ENCODE measurements around the gene HNMT. TPM values are rescaled to one million over a fixed set of nuclear protein-coding genes. Genes with fewer than 3 reads are reported as not detected.
"Not testable (repeated sequence)": the region's sequence is repeated elsewhere in the genome, so short reads cannot be mapped to it uniquely, and the experiment has no call there.

HNMT gene
- total RNA-seq, 2 donors from 2014 or later: 37.5 to 68.3 TPM

DNA sequence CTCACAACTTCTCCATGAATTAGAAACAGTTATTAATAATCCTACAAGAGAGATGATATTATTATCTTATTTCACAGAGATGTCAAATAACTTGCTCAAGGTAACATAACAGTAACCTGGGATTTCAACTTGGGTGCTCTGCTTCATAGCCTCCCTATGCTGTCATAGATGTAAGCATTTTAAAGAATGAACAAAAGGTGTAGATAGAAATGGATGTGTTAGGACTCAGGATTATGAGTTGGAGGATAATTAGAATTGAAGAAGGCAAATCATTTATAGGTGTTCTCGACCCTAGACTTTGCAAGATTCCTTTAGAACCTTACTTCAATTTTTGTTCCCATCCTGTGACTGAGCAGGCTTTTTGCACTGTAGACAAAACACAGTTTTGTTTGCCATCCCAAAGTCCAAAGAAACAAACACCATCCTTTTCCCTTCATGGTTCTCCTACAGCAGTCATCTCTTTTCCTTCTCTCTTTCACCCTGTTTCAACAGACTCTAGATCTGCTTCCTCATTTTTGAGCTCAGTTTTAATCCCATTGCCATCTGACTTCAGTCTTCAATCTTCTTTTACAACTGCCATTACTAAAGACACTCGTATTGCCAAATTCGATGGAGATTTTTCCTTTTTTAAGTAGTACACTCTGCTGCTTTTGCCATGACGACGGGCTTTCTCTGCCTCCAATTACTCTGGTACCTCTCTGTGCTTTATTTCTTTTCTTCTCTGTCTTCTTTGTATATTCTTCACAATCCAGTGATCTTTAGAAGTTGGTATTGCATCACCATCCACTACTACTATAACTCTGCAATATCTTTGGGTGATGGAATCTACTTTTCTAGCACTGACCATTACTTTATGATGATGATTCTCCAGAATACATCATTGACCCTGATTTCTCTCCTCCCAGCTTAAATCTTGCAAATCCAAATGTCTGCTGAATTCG, 4.5 kb downstream of the HNMT start:
- intact Hi-C loops (cut with DNase I): no loop called here
- DNase-seq (ENCODE audit: low spot score): no peak

DNA sequence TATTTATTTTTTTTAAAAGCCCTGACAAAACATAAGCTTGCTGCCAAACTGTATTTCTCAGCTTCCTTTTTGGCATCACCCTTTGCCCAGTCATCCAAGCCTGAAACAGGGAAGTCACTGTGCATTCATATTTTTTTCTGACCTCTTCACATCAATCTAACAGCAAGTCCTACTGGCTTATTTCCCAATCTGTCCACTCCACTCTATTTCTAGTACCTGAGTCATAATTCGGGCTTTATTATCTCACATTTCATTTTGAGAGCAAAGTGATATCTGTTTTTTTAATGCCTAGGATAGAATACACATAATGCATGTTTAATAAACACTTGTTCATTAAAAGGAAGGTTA, 5.1 kb downstream of the HNMT start:
- intact Hi-C loops (cut with DNase I): no loop called here
- DNase-seq (ENCODE audit: low spot score): no peak

DNA sequence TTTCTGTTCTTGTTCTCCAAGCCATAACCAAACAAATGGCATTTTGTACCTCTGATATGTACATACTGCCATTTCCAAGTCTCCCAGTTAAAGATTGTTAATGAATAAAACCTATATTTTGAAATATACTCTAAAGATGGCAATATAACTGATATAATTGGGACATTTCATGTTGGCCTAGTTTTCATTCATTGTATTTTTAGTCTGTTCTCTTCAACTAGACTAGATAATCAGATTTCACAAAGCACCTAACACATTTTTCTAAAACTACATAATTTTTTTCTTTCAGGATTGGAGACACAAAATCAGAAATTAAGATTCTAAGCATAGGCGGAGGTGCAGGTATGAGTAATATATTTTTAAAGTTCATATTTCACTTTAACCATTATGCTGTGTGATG, 5.6 kb downstream of the HNMT start:
- intact Hi-C loops (cut with DNase I): no loop called here
- DNase-seq (ENCODE audit: low spot score): no peak

DNA sequence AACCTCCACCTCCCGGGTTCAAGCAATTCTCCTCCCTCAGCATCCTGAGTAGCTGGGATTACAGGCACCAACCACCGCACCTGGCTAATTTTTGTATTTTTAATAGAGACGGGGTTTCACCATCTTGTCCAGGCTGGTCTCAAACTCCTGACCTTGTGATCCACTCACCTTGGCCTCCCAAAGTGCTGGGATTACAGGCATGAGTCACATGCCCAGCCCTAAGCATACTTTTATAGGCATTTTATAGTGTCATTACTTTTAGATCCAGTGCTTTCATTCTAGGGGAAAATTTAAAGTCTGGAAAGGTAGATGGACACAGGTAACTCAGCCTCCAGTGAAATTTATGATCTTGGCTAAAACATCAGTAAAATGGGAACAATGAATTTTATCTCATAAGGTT, 7.0 kb downstream of the HNMT start:
- DNase-seq (ENCODE audit: low spot score); intact Hi-C loops (cut with DNase I): not testable (repeated sequence)

DNA sequence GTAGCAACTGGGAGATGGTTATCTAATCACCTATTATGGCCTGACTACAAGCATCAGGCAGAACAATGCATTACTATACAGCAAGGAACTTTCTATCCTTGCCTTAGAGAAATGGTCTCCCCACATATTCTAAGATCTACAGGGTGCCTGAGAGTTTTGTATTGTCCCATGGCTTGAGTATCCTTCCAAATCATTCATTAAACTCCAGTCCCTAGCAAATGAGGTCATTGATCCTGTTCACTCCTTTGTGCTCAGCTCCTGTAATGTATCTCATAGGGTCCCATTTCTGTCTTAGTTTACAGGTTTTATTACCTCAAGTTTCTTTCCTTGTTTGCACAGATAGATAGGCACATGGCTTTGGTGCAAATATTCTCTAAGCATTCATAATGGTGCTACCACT, 9.0 kb downstream of the HNMT start:
- DNase-seq (ENCODE audit: low spot score): no peak
- intact Hi-C loops (cut with DNase I): no loop called here

DNA sequence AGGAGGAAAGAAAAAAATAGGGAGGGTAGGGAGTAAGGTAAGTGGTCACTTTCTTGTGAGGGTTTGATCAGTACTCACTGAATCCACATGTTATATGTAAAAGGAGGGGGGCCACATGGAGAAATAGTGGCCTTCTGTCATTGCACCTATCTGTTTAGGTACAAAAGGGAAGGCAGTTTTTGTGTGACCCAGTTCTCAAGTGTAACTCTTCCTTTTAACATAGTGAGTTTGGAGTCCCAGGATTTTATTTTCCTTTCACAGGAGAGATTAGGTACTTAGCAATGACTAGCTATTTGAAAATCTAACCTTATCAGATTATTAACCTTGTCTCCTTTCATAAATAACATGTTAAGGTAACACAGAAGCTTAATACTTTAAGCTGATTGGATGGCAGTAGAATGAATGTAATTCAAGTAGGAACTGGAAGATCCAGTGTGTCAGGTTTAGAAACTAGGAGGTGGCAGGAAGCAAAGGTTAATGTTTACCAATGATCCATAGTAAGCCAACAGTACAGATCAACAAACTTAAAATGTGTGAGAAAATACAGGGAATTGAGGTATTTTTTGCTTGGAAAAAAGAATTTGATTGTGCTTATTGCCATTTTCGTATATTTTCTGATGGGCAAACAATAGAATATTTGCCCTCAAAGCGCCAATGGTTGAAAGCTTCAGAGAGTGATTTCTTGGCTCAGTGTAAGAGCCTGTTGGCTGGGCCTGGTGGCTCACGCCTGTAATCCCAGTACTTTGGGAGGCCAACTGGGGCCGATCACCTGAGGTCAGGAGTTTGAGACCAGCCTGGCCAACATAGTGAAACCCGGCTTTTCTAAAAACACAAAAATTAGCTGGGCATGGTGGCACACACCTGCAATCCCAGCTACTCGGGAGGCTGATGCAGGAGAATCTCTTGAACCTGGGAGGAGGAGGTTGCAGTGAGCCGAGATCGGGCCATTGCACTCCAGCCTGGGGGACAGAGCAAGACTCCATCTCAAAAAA, 11.3 kb downstream of the HNMT start:
- intact Hi-C loops (cut with DNase I): no loop called here
- DNase-seq (ENCODE audit: low spot score): no peak

DNA sequence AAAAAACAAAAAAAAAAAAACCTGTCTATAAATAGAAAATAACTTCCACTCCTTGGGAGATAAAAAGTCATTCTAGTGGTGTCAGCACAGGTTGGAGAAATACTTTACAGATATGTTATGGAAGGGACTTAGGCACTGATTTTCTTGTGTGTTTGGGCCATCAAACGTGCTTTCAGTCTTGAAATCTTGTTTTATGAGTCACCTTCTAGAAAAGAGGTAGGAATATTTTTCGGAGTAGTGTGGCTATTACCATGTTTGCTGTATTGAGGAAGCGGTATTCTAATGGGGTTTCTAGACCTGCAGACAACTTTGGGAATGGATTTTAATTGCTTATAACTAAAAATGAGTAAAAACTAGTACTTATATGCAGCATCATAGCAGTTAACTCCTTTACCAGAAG, 12.0 kb downstream of the HNMT start:
- intact Hi-C loops (cut with DNase I): no loop called here
- DNase-seq (ENCODE audit: low spot score): no peak

DNA sequence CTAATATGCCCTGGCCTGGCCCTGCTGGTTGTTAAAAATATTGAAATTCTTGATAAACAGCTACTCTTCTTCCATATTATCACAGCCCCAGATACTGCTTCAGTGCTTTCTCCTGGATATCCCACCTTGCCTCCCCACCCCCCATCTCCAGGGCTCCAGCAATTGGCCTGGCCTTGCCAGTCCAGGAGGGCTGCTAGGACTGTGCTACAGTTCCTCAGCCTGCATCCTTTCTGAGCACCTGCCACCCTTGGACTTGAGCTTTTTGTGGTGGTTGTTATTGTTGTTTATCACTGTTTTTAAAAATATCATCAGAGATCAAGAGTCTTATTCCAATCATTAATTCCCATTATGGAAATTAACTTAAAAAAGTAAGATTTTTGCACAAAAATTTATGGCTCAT, 13.5 kb downstream of the HNMT start:
- intact Hi-C loops (cut with DNase I): no loop called here
- no peak for DNase-seq (ENCODE audit: low spot score)

DNA sequence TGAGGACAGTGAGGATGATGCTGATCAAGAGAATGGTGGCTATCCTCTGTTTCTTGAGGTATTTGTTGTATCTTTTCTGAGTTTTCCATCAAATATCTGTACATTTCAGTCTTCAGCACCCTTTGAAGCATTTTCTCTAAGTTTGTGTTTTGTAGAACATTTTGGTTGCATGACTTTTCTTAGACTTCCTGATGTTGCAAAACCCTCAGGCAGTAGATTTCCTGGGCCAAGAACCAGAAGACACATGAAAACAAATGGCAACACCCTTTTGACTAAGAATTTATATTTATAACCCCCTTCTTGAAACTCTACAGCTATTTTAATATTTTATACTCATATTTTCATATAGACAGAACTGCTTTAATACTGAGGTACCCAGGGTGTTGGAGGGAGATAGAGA, 16.2 kb downstream of the HNMT start:
- DNase-seq (ENCODE audit: low spot score): no peak
- intact Hi-C loops (cut with DNase I): no loop called here

DNA sequence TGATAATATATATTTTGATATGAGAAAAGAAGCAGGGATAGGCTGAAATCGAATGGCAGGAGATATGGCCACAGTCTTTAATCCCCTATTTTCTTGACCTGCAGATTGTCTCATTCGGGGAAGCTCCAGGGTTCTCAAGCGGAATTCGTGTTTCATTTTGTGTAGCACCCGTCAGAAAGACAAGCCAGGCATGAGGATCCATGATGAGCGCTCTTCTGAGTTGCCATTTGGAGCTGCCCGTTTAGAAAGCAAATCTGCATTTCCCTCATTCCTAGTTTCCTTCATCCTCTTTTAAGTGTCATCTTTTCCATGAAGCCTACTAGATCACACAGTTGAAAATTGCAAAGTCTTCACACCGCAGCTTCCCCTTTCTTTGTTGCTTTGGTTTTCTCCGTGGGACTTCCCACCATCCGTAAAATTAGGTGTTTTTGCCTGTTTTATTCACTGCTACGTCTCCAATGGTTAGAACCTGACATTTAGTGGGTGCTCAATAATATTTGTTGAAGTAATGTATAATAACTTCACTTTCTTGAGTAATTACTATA, 16.9 kb downstream of the HNMT start:
- intact Hi-C loops (cut with DNase I): no loop called here
- no peak for DNase-seq (ENCODE audit: low spot score)

DNA sequence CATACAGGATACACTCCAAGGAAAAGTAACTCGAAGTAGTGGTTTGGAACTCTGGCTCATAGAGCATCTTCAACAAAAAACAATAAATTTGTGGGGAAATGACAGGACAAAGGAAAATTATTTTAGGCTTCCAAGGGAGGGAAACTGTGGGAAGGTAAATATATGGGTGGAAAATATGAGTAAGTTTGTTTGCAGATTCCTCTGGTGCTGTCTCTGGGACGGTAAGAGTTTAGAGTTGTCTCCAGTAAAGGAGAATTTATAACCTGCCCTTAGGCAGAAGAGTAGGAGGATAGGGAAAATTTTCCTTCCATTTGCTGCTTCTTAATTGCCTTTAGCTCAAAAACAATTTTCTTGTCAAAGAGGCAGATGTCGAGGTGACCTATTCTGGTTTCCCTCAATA, 19.3 kb downstream of the HNMT start:
- intact Hi-C loops (cut with DNase I): loop anchor here in 1 of 2 donors (2.0 kb wide), 1 partner anchor 17 kb away; no protein-coding TSS in a partner anchor
- DNase-seq (ENCODE audit: low spot score): no peak

DNA sequence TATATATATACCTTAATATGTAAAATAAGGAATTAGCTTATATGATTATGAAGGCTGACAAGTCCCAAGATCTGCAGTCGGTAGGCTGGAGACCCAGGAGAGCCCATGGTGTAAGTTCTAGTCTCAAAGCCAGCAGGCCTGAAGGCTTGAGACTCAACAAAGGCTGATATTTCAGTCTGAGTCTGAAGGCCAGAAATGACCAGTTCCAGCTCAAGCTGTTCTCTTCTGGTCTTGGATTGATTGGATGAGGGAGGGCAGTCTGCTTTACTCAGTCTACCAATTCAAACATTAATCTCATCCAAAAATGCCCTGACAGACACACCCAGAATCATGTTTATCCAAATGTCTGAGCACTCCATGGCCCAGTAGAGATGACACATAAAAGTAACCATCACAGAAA, 22.0 kb downstream of the HNMT start:
- intact Hi-C loops (cut with DNase I): no loop called here
- no peak for DNase-seq (ENCODE audit: low spot score)

DNA sequence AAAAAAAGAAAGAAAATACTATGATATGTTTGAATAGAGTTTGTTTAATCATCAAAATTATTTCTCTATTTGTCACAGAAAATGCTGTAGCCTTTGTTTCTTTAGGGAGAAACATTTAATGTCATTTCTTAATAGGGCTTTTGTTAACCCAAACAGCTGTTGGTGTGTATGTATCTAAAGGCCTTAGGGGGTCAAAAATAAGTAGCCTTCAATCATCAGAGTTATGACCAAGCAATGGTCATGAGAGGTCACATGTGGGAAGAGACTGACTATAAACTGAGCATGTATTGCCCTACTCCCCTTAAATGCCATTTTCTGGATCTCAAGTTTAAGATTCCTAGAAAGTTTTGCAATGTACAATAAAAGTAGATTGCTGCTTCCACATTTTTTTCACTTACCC, 22.7 kb downstream of the HNMT start:
- intact Hi-C loops (cut with DNase I): no loop called here

DNA sequence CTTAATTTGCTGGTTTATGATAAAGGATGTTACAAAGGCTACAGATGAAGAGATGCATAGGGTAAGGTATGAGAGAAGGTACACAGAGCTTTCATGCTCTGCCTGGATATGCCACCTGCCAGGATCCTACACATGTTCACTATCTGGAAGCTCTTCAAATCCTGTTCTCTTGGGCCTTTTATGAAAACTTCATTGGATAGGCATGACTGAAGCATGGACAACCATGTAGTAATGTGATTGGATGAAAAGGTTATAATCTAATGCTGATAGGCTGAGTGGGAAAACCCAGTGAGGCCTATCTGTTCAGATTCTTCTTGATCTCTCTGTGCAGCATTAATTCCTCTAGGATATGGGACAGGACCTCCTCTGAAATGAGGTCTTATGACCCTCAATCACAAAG, 26.8 kb downstream of the HNMT start:
- DNase-seq (ENCODE audit: low spot score): no peak
- intact Hi-C loops (cut with DNase I): no loop called here

More for the DNA sequence above, 22.7 kb downstream of the HNMT start:
- DNase-seq (ENCODE audit: low spot score): no peak

DNA sequence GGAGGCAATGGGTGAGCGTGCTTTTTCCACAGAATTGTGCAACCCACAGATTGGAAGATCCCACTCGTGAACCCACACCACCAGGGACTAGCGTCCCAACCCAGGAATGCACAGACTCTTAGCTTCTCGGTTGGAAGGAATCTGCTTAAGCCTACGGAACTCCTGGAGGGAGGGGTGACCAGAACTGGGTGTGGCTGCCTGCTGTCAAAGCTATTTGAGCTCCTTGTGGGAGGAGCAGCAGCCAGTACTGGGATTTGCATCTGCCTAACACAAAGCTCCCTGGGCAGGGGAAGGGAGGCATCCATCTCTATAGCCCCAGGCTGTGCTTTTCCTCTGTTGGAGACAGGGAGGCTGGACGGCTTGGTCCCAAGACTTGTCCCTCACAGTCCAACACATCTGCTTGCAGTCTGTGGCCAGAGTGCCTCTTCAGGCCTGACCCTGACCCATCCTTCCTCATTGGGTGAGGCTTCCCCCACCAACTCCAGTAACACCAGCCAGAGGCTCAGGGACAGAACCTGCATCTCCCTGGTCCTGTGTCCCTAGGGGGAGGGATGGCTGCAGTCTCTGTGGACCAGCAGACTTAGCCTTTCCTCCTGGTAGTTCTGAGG, 27.9 kb downstream of the HNMT start:
- DNase-seq (ENCODE audit: low spot score): no peak
- intact Hi-C loops (cut with DNase I): no loop called here

DNA sequence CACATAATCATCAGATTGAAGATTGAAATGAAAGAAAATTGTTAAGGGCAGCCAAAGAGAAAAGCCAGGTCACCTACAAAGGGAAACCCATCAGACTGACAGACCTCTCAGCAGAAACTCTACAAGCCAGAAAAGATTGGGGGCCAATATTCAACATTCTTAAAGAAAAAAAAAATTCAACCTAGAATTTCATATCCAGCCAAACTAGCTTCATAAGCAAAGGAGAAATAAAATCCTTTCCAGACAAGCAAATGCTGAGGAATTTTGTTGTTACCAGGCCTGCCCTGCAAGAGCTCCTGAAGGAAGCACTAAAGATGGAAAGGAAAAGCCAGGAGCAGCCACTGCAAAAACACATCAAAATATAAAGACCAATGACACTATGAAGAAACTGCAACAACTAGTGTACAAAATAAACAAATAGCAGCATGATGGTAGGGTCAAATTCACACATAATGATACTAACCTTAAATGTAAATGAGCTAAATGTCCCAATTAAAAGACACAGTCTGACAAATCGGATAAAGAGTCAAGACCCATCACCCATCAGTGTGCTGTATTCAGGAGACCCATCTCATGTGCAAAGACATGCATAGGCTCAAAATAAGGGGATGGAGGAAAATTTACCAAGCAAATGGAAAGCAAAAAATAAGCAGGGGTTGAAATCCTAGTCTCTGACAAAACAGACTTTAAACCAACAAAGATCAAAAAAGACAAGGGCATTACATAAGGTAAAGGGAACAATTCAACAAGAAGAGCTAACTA, 29.6 kb downstream of the HNMT start:
- intact Hi-C loops (cut with DNase I); DNase-seq (ENCODE audit: low spot score): not testable (repeated sequence)

DNA sequence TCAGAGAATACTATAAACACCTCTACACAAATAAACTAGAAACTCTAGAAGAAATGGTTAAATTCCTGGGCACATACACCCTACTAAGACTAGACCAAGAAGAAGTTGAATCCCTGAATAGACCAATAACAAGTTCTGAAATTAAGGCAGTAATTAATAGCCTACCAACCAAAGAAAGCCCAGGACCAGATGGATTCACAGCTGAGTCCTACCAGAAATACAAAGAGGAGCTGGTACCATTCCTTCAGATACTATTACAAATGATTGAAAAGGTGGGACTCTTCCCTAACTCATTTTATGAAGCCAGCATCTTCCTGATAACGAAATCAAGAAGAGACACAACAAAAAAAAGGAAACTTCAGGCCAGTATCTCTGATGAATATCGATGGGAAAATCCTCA, 31.1 kb downstream of the HNMT start:
- DNase-seq (ENCODE audit: low spot score); intact Hi-C loops (cut with DNase I): not testable (repeated sequence)

DNA sequence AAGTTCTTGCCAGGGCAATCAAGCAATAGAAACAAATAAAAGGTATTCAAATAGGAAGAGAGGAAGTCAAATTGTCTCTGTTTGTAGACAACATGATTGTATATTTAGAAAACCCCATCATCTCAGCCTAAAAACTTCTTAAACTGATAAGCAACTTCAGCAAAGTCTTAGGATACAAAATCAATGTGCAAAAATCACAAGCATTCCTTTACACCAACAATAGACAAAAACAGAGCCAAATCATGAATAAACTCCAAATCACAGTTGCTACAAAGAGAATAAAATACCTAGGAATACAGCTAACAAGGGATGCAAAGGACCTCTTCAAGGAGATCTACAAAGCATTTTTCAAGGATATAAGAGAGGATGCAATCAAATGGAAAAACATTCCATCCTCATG, 31.9 kb downstream of the HNMT start:
- DNase-seq (ENCODE audit: low spot score); intact Hi-C loops (cut with DNase I): not testable (repeated sequence)

DNA sequence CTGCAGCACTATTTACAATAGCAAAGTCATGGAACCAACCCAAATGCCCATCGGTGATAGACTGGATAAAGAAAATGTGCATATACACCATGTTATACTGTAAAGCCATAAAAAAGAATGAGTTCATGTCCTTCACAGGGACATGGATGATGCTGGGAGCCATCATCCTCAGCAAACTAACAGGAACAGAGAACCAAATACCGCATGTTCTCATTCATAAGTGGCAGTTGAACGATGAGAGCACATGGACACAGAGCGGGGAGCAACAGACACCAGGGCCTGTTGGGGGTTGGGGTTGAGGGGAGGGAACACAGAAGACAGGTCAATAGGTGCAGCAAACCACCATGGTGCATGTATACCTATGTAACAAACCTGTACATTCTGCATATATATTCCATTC, 33.5 kb downstream of the HNMT start:
- intact Hi-C loops (cut with DNase I): no loop called here
- no peak for DNase-seq (ENCODE audit: low spot score)
